ENCODE measurements around the gene CCDC175. TPM values are rescaled to one million over a fixed set of nuclear protein-coding genes. Genes with fewer than 3 reads are reported as not detected.

Gene CCDC175
- total and polyA plus RNA-seq, 2 experiments from 2014 or later: not detected

DNA sequence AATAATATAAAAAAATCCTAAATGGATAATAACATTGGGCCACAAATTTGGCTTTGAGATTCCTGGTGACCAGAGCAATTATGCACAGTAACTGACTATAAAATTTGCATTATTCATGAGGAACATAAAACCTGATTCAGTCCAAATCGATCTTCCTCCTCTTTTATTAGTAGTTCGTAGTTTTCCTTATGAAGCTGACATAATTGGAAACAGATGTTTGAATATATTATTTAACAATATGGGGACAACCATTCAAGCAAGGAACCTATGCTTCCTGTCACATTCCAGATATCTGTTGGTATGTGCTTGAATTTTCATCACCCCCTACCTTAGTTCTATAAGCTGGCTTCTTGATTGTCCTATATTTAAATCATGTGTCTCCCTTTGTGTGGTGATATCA lies 34.9 kb downstream of the CCDC175 start:
- H3K4me2 ChIP-seq: no peak overlapping the region
- no peak overlapping the region for H2AFZ ChIP-seq
- no peaks in the 10 kb centered on the region for H3K9me2 ChIP-seq (replicated peaks; ENCODE audit: insufficient read depth)
- TF ChIP-seq, protein P1, sequence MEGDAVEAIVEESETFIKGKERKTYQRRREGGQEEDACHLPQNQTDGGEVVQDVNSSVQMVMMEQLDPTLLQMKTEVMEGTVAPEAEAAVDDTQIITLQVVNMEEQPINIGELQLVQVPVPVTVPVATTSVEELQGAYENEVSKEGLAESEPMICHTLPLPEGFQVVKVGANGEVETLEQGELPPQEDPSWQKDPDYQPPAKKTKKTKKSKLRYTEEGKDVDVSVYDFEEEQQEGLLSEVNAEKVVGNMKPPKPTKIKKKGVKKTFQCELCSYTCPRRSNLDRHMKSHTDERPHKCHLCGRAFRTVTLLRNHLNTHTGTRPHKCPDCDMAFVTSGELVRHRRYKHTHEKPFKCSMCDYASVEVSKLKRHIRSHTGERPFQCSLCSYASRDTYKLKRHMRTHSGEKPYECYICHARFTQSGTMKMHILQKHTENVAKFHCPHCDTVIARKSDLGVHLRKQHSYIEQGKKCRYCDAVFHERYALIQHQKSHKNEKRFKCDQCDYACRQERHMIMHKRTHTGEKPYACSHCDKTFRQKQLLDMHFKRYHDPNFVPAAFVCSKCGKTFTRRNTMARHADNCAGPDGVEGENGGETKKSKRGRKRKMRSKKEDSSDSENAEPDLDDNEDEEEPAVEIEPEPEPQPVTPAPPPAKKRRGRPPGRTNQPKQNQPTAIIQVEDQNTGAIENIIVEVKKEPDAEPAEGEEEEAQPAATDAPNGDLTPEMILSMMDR (IDR thresholded peaks at IDR 0.05; ENCODE audit: poor library complexity): no peak
- no peak for TF ChIP-seq EZH2 (IDR thresholded peaks at IDR 0.05; ENCODE audit: borderline replicate concordance)
- TF ChIP-seq EZH2phosphoT487 (IDR thresholded peaks at IDR 0.05; ENCODE audit: low read depth, severe bottlenecking, unreplicated experiment): no peak
- no peaks in the 10 kb centered on the region for H3K9me3 ChIP-seq (ENCODE audit: low read depth)
- H3K27ac ChIP-seq: no peak overlapping the region
- DNase-seq (ENCODE audit: low spot score): no peak
- H3K79me2 ChIP-seq: no peaks in the 10 kb centered on the region
- 54% methylated on average over 2 of the region's 2 CpGs for WGBS (ENCODE audit: low lambda C conversion rate, missing lambda C conversion rate)
- H3K36me3 ChIP-seq (replicated peaks; ENCODE audit: insufficient read depth, low read depth): no peaks in the 10 kb centered on the region
- no peak overlapping the region for H3K4me3 ChIP-seq
- no peaks in the 10 kb centered on the region for H3K4me1 ChIP-seq (ENCODE audit: insufficient read depth)
- H3K27me3 ChIP-seq: no peaks in the 10 kb centered on the region
- H4K20me1 ChIP-seq (ENCODE audit: insufficient read depth, poor library complexity, severe bottlenecking): no peaks in the 10 kb centered on the region

DNA sequence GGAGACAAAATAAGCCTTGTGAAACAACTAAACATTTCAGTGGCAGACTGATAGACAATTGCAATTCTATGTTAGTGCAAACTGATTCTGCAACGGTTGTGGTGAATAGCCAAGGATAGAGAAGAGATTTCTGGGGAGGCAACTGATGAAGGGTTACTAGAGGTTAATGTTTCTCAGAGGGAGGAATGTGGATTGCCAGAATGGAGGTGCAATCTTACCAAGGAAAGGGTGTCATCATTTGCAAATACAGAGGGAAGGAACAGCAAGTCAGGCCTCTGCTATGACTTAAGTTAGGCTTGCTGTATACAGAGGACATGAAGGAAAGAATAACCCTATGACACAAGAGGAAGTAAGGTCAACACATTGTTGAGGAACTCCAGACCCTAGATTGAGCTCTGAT lies 35.8 kb downstream of the CCDC175 start:
- TF ChIP-seq EZH2 (IDR thresholded peaks at IDR 0.05; ENCODE audit: borderline replicate concordance): no peak
- no peak for TF ChIP-seq EZH2phosphoT487 (IDR thresholded peaks at IDR 0.05; ENCODE audit: low read depth, severe bottlenecking, unreplicated experiment)
- TF ChIP-seq, protein P1 (IDR thresholded peaks at IDR 0.05; ENCODE audit: poor library complexity): no peak
- Histone ChIP-seq H3K9me3 (ENCODE audit: low read depth) (no peaks in the 10 kb centered on the region), H3K36me3 (replicated peaks; ENCODE audit: insufficient read depth, low read depth) (no peaks in the 10 kb centered on the region), H3K9me2 (replicated peaks; ENCODE audit: insufficient read depth) (no peaks in the 10 kb centered on the region), H3K4me2 (no peak overlapping the region), H3K79me2 (no peaks in the 10 kb centered on the region), H3K4me3 (no peak overlapping the region), H3K27ac (no peak overlapping the region), H3K4me1 (ENCODE audit: insufficient read depth) (no peaks in the 10 kb centered on the region), H2AFZ (no peak overlapping the region), H4K20me1 (ENCODE audit: insufficient read depth, poor library complexity, severe bottlenecking) (no peaks in the 10 kb centered on the region), H3K27me3 (no peaks in the 10 kb centered on the region)
- DNase-seq (ENCODE audit: low spot score): no peak
- WGBS (ENCODE audit: low lambda C conversion rate, missing lambda C conversion rate): 35% methylated on average over 1 of the region's 1 CpG

DNA sequence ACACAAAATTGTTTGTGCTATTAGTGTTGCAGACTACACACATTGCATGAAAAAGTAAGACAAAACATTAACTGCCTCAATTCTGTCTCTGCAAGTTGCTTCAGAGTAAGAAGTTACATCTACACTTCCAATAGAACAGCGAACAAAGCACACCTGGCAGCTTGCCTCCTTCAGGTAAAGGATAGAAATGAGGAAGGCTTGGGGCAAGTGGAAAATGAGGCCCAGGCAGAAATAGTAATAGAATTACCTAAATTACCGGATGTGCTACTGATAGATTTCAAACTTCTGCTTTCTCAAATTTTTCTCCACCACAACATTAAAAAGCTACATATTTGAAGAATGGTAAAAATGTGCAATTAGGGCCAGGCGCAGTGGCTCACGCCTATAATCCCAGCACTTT lies 37.7 kb downstream of the CCDC175 start:
- Histone ChIP-seq H3K36me3 (replicated peaks; ENCODE audit: insufficient read depth, low read depth) (no peaks in the 10 kb centered on the region), H3K79me2 (no peaks in the 10 kb centered on the region)

More for the DNA sequence above, 37.7 kb downstream of the CCDC175 start:
- Histone ChIP-seq H4K20me1 (ENCODE audit: insufficient read depth, poor library complexity, severe bottlenecking) (no peaks in the 10 kb centered on the region), H3K27ac (no peak overlapping the region), H3K9me3 (ENCODE audit: low read depth) (no peaks in the 10 kb centered on the region), H3K4me1 (ENCODE audit: insufficient read depth) (no peaks in the 10 kb centered on the region), H3K27me3 (no peaks in the 10 kb centered on the region), H2AFZ (no peak overlapping the region), H3K9me2 (replicated peaks; ENCODE audit: insufficient read depth) (no peaks in the 10 kb centered on the region), H3K4me2 (no peak overlapping the region), H3K4me3 (no peak overlapping the region)
- TF ChIP-seq, protein P1 (IDR thresholded peaks at IDR 0.05; ENCODE audit: poor library complexity): no peak
- DNase-seq (ENCODE audit: low spot score): no peak
- WGBS (ENCODE audit: low lambda C conversion rate, missing lambda C conversion rate): 94% methylated on average over 4 of the region's 4 CpGs

All from hepatocyte (in vitro differentiated cells).